Gastrocnemius medialis (tissue), 4 donors: Measurements from ENCODE around the gene CIT. TPM values are rescaled to one million over a fixed set of nuclear protein-coding genes. Genes with fewer than 3 reads are reported as not detected.

Source experiments
- ATAC-seq, 2 donors: fragments of 150-250 bp; one replicate each; pipeline ENCODE4 v1.9.1; 2016
- DNase-seq, 2 donors: peaks; one replicate each; pipeline ENCODE4 v3.0.0-alpha.2; 2019
- H3K27ac ChIP-seq, 4 donors: fragments of 200-600 bp; sonication (generic); 1 replicate in 1 of 4; 2 replicates in 3 of 4; pipeline ENCODE4 v1.5.1; 2016 to 2018; ENCODE audit warnings: mild to moderate bottlenecking in 2 of 4, moderate library complexity in 1 of 4
- H3K27me3 ChIP-seq, 3 donors: fragments of 200-600 bp; sonication (generic) in 2 of 3; 1 replicate in 1 of 3; 2 replicates in 2 of 3; pipeline versions ENCODE4 v1.5.1 to v1.6.0; 2016 to 2019; ENCODE audit warnings: mild to moderate bottlenecking in 1 of 3, moderate library complexity in 1 of 3
- H3K36me3 ChIP-seq, 2 donors: fragments of 200-600 bp; sonication (generic) in 1 of 2; one replicate each; pipeline ENCODE4 v1.5.1; 2017 to 2018
- H3K4me1 ChIP-seq, 2 donors: fragments of 200-600 bp; sonication (generic) in 1 of 2; one replicate each; pipeline ENCODE4 v1.5.1; 2016 to 2017; ENCODE audit warnings: mild to moderate bottlenecking in 2 of 2
- H3K4me3 ChIP-seq, 4 donors: fragments of 200-600 bp; sonication (generic) in 3 of 4; 1 replicate in 1 of 4; 2 replicates in 3 of 4; pipeline ENCODE4 v1.5.1; 2016 to 2019; ENCODE audit warnings: mild to moderate bottlenecking in 2 of 4
- H3K9me3 ChIP-seq, 3 donors: fragments of 200-600 bp; sonication (generic) in 2 of 3; 1 replicate in 1 of 3; 2 replicates in 2 of 3; pipeline ENCODE4 v1.5.1; 2016 to 2019
- CTCF ChIP-seq, 5 experiments: fragments of 450-650 bp in 3 of 5; fragments of 200-600 bp in 2 of 5; sonication (generic) in 2 of 5; IDR thresholded peaks in 4 of 5; conservative IDR thresholded peaks in 1 of 5; 1 replicate in 4 of 5; 2 replicates in 1 of 5; pipeline ENCODE4 v1.5.1; 2016 to 2019; ENCODE audit warnings: antibody characterized with exemption in 5 of 5, mild to moderate bottlenecking in 3 of 5, moderate library complexity in 3 of 5
- POLR2A ChIP-seq, 2 donors: fragments of 450-650 bp; IDR thresholded peaks; one replicate each; pipeline ENCODE4 v1.6.1; 2017; ENCODE audit warnings: antibody characterized with exemption in 2 of 2, mild to moderate bottlenecking in 2 of 2, moderate library complexity in 2 of 2
- in situ Hi-C, 4 donors: fragments of 200-750 bp; cut with MboI; loops; one replicate each; pipeline versions ENCODE4 v1.15.0 to v1.8.0; 2017; ENCODE audit warnings: low sequenced_read_pairs in 4 of 4
- intact Hi-C: fragments of 100-400 bp; cut with DNase I; formaldehyde crosslinking; loops from one replicate; pipeline ENCODE4 v1.15.1; 2023; ENCODE audit warnings: low total_unique reads
- total RNA-seq, 4 donors: library from RNA; depleted of rRNA; stranded (reverse); fragments of >200 nt; gene quantifications; one replicate each; pipeline versions ENCODE4 v1.1.0 to v1.2.3, GENCODE V29; 2016

The CIT gene
- total RNA-seq, 4 donors from 2014 or later: 0.05 to 4.0 (median 1.5) TPM

GRCh38 chr12:119864591-119864990 lies 12.5 kb downstream of the CIT start:
- Histone ChIP-seq H3K36me3 (no peaks in the 10 kb centered on the region), H3K27me3 (no peaks in the 10 kb centered on the region), H3K27ac (no peak overlapping the region), H3K4me1 (no peaks in the 10 kb centered on the region), H3K9me3 (no peaks in the 10 kb centered on the region), H3K4me3 (no peak overlapping the region)
- no peak for TF ChIP-seq POLR2A (IDR thresholded peaks at IDR 0.05)
- TF ChIP-seq CTCF (IDR thresholded peaks at IDR 0.05 in 4 of 5, conservative IDR thresholded peaks at IDR 0.05 in 1 of 5): no peak
- intact Hi-C loops (no loop called here), in situ Hi-C loops (no loop called here)
- DNase-seq: no peak
- ATAC-seq: no peak

GRCh38 chr12:119859241-119859640 lies 17.9 kb downstream of the CIT start:
- H3K27me3 ChIP-seq: no peaks in the 10 kb centered on the region
- no peaks in the 10 kb centered on the region for H3K36me3 ChIP-seq
- in situ Hi-C loops: no loop called here
- H3K9me3 ChIP-seq: no peaks in the 10 kb centered on the region
- no peak for ATAC-seq
- H3K27ac ChIP-seq: no peak overlapping the region
- DNase-seq: no peak
- no peaks in the 10 kb centered on the region for H3K4me1 ChIP-seq
- TF ChIP-seq POLR2A (IDR thresholded peaks at IDR 0.05) (no peak), CTCF (IDR thresholded peaks at IDR 0.05 in 4 of 5, conservative IDR thresholded peaks at IDR 0.05 in 1 of 5) (no peak)
- intact Hi-C loops: no loop called here
- H3K4me3 ChIP-seq: no peak overlapping the region

GRCh38 chr12:119857041-119857591 lies 20.0 kb downstream of the CIT start:
- no peak for TF ChIP-seq CTCF (IDR thresholded peaks at IDR 0.05 in 4 of 5, conservative IDR thresholded peaks at IDR 0.05 in 1 of 5)
- TF ChIP-seq POLR2A (IDR thresholded peaks at IDR 0.05): no peak
- no peaks in the 10 kb centered on the region for H3K27me3 ChIP-seq
- no peaks in the 10 kb centered on the region for H3K4me1 ChIP-seq
- no peaks in the 10 kb centered on the region for H3K9me3 ChIP-seq
- H3K4me3 ChIP-seq: no peak overlapping the region
- in situ Hi-C loops (no loop called here), intact Hi-C loops (no loop called here)
- no peaks in the 10 kb centered on the region for H3K36me3 ChIP-seq
- ATAC-seq (no peak), DNase-seq (no peak)
- H3K27ac ChIP-seq: no peak overlapping the region

GRCh38 chr12:119850330-119850729 lies 26.8 kb downstream of the CIT start:
- Histone ChIP-seq H3K9me3 (no peaks in the 10 kb centered on the region), H3K36me3 (no peaks in the 10 kb centered on the region), H3K27ac (no peak overlapping the region), H3K27me3 (no peaks in the 10 kb centered on the region), H3K4me3 (no peak overlapping the region), H3K4me1 (no peaks in the 10 kb centered on the region)
- TF ChIP-seq POLR2A (IDR thresholded peaks at IDR 0.05) (no peak), CTCF (IDR thresholded peaks at IDR 0.05 in 4 of 5, conservative IDR thresholded peaks at IDR 0.05 in 1 of 5) (no peak)
- DNase-seq (no peak), ATAC-seq (no peak)
- intact Hi-C loops: no loop called here
- in situ Hi-C loops: no loop called here

- Histone ChIP-seq H3K9me3 (no peaks in the 10 kb centered on the region), H3K36me3 (no peaks in the 10 kb centered on the region), H3K27ac (no peak overlapping the region), H3K4me3 (no peak overlapping the region), H3K4me1 (no peaks in the 10 kb centered on the region), H3K27me3 (no peaks in the 10 kb centered on the region)
- ATAC-seq (no peak), DNase-seq (no peak)
- intact Hi-C loops (no loop called here), in situ Hi-C loops (no loop called here)
- no peak for TF ChIP-seq POLR2A (IDR thresholded peaks at IDR 0.05)
- TF ChIP-seq CTCF (IDR thresholded peaks at IDR 0.05 in 4 of 5, conservative IDR thresholded peaks at IDR 0.05 in 1 of 5): no peak
Measured at GRCh38 chr12:119843100-119843499, 34.0 kb downstream of the CIT start.
